GM18505 (cell line): ENCODE results near the gene KIAA1958.

Experiments
- ATAC-seq: cut with Tn5 transposase; IDR thresholded peaks from one replicate; pipeline ENCODE4 v1.9.1; 2021; ENCODE audit not compliant: unreplicated experiment
- POLR2A ChIP-seq: IDR thresholded peaks from 4 replicates; pipeline ENCODE4 v1.6.1; 2011; ENCODE audit warnings: borderline replicate concordance; ENCODE audit not compliant: insufficient read depth, insufficient read length; ENCODE audit errors: extremely low read depth

Gene KIAA1958

GRCh38 chr9:112546149-112547012, 59.8 kb downstream of the KIAA1958 start:
- TF ChIP-seq POLR2A, result no peak
- ATAC-seq, result no peak

DNA sequence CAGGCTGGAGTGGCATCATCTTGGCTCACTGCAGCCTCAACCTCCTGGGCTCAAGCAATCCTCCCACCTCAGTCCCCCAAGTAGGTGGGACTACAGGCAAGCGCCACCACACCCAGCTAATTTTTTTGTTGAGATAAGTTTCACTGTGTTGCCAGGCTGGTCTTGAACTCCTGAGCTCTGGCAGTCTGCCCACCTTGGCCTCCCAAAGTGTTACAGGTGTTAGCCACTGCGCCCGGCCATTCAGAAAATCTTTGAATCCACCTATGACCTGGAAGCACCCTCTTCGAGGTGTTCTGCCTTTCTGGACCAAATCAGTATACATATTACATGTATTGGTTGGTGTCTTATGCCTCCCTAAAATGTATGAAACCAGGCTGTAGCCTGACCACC, 61.4 kb downstream of the KIAA1958 start:
- ATAC-seq, result no peak
- no peak for TF ChIP-seq POLR2A

GRCh38 chr9:112548836-112549595, 62.4 kb downstream of the KIAA1958 start:
- no peak for TF ChIP-seq POLR2A
- ATAC-seq, result no peak

DNA sequence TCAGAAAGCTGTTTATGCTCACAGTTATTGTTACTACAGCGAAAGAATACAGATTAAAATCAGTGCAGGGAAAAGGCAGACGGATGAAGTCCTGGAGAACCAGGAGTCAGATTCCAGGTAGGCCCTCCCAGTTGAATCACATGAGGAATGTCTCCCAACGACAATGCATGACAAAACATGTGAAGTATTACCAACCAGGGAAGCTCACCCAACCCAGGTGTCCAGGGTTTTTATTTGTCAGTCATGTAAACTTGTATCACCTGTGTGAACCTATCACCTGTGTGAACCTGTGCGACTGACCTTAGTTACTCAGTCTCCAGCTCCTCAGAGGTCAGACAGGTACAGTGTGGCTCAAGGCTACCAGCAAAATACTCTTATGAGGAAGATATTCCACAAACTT, 63.9 kb downstream of the KIAA1958 start:
- no peak for TF ChIP-seq POLR2A
- ATAC-seq, result no peak

- TF ChIP-seq POLR2A, result no peak
- ATAC-seq, result no peak
Measured at GRCh38 chr9:112551641-112552040, 65.0 kb downstream of the KIAA1958 start.

GRCh38 chr9:112552229-112553056, 65.8 kb downstream of the KIAA1958 start:
- TF ChIP-seq POLR2A, result no peak
- ATAC-seq, result no peak

- no peak for ATAC-seq
- no peak for TF ChIP-seq POLR2A
Measured at GRCh38 chr9:112553256-112553826, 66.7 kb downstream of the KIAA1958 start.

GRCh38 chr9:112554516-112554915, 67.9 kb downstream of the KIAA1958 start:
- ATAC-seq, result no peak
- no peak for TF ChIP-seq POLR2A

- TF ChIP-seq POLR2A, result no peak
- no peak for ATAC-seq
Measured at GRCh38 chr9:112555101-112555643, 68.5 kb downstream of the KIAA1958 start.

- no peak for ATAC-seq
- TF ChIP-seq POLR2A, result no peak
Measured at GRCh38 chr9:112555844-112556482, 69.3 kb downstream of the KIAA1958 start.

DNA sequence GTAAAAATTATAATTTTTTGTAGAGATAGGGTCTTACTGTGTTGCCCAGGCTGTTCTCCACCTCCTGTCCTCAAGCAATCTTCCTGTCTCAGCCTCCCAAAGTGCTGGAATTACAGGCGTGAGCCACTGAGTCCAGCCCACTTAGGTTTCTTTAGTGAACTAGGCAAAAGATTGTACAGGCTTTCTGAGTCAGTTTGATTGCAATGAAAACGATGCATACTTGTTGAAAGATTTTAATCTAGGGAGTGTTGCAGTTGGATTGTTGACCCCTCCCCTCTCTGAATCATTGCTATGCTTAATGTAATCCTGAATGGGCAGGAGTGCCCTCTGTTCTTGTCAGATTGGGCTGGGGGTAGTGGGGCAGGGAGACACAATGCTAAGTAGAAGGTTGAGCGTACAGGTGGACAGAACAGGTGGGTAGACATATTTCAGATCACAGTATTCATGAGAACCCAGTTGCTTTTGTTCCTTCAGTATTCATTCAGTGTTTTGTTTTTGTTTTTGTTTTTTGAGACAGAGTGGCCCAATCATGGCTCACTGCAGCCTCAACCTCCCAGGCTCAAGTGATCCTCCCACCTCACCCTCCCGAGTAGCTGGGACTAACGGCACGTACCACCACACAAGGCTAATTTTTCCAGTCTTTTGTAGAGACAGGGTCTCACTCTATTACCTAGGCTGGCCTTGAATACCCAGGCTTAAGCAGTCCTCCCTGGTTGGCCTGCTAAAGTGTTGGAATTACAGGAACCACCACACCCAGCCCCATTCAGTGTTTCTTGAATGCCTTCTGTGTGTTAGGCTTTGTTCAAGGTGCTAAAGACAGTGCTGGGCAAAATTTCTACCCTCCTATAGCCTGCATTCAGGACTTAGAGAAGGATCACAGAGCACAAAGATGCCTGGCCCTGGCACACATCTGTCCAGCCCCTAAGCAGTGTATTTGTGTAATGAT, 70.1 kb downstream of the KIAA1958 start:
- ATAC-seq, result no peak
- no peak for TF ChIP-seq POLR2A
